ENCODE data around the gene DCP2. TPM values are rescaled to one million over a fixed set of nuclear protein-coding genes. Genes with fewer than 3 reads are reported as not detected.

DCP2 gene
- polyA plus RNA-seq, 1 donor from 2014 or later: 26.2 TPM

DNA sequence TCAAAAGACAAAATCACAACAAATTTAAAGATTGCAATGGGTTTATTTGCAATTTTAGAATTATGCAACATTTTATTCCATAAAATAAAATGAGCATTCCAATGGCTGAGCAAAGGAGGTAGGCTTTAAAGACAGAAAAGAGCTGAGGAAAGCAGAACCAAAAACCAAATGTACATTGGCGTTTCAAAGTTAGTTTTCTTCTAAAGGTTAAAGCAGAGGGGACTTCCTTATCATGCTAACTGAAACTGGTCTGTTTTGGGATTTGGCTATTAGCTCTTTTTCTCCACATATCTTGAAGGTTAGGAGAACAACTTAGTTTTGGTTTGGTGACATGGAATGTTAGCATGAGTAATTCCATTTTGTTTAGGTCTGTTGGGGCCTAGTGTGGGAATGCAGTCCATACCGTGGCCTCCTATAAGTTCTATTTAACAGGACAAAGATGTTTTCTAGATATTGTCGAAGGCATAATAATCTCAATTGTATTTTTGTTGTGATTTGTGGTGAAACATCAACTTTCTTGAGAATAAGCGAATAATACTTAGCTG is 20.3 kb downstream of the DCP2 start:
- no peaks in the 10 kb centered on the region for H3K36me3 ChIP-seq (ENCODE audit: insufficient read depth, low read length)
- no peak overlapping the region for H3K4me2 ChIP-seq (ENCODE audit: low read length)
- no peaks in the 10 kb centered on the region for H3K27me3 ChIP-seq (ENCODE audit: insufficient read depth, low read depth, low read length)
- no peak overlapping the region for H2AFZ ChIP-seq (ENCODE audit: low read depth, low read length)
- no peak overlapping the region for H3K27ac ChIP-seq (ENCODE audit: low read length)
- H3K79me2 ChIP-seq (replicated peaks; ENCODE audit: insufficient read depth, low read length): peaks cover 19% of the 10 kb centered on the region
- H3K9me2 ChIP-seq (ENCODE audit: insufficient read depth, low read length): no peaks in the 10 kb centered on the region
- no peak overlapping the region for H3K4me3 ChIP-seq (ENCODE audit: low read length)
- TF ChIP-seq SMC3 (conservative IDR thresholded peaks at IDR 0.05; ENCODE audit: poor library complexity) (no peak), TAF1 (IDR thresholded peaks at IDR 0.05; ENCODE audit: low read depth) (no peak), POLR2AphosphoS5 (IDR thresholded peaks at IDR 0.05) (no peak), RAD21 (conservative IDR thresholded peaks at IDR 0.05) (no peak), EZH2 (IDR thresholded peaks at IDR 0.05; ENCODE audit: borderline replicate concordance, insufficient read depth, low read length, poor library complexity, severe bottlenecking) (no peak), EP300 (conservative IDR thresholded peaks at IDR 0.05; ENCODE audit: poor library complexity, severe bottlenecking) (no peak), MXI1 (conservative IDR thresholded peaks at IDR 0.05; ENCODE audit: poor library complexity, severe bottlenecking) (no peak)
- TF ChIP-seq, protein P1, sequence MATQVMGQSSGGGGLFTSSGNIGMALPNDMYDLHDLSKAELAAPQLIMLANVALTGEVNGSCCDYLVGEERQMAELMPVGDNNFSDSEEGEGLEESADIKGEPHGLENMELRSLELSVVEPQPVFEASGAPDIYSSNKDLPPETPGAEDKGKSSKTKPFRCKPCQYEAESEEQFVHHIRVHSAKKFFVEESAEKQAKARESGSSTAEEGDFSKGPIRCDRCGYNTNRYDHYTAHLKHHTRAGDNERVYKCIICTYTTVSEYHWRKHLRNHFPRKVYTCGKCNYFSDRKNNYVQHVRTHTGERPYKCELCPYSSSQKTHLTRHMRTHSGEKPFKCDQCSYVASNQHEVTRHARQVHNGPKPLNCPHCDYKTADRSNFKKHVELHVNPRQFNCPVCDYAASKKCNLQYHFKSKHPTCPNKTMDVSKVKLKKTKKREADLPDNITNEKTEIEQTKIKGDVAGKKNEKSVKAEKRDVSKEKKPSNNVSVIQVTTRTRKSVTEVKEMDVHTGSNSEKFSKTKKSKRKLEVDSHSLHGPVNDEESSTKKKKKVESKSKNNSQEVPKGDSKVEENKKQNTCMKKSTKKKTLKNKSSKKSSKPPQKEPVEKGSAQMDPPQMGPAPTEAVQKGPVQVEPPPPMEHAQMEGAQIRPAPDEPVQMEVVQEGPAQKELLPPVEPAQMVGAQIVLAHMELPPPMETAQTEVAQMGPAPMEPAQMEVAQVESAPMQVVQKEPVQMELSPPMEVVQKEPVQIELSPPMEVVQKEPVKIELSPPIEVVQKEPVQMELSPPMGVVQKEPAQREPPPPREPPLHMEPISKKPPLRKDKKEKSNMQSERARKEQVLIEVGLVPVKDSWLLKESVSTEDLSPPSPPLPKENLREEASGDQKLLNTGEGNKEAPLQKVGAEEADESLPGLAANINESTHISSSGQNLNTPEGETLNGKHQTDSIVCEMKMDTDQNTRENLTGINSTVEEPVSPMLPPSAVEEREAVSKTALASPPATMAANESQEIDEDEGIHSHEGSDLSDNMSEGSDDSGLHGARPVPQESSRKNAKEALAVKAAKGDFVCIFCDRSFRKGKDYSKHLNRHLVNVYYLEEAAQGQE (IDR thresholded peaks at IDR 0.05; ENCODE audit: borderline replicate concordance): no peak
- TF ChIP-seq, protein P2, sequence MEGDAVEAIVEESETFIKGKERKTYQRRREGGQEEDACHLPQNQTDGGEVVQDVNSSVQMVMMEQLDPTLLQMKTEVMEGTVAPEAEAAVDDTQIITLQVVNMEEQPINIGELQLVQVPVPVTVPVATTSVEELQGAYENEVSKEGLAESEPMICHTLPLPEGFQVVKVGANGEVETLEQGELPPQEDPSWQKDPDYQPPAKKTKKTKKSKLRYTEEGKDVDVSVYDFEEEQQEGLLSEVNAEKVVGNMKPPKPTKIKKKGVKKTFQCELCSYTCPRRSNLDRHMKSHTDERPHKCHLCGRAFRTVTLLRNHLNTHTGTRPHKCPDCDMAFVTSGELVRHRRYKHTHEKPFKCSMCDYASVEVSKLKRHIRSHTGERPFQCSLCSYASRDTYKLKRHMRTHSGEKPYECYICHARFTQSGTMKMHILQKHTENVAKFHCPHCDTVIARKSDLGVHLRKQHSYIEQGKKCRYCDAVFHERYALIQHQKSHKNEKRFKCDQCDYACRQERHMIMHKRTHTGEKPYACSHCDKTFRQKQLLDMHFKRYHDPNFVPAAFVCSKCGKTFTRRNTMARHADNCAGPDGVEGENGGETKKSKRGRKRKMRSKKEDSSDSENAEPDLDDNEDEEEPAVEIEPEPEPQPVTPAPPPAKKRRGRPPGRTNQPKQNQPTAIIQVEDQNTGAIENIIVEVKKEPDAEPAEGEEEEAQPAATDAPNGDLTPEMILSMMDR (IDR thresholded peaks at IDR 0.05; ENCODE audit: poor library complexity, severe bottlenecking): no peak
- no peaks in the 10 kb centered on the region for H4K20me1 ChIP-seq (ENCODE audit: insufficient read depth)
- no peaks in the 10 kb centered on the region for H3F3A ChIP-seq (ENCODE audit: insufficient read depth, low read length, poor library complexity, severe bottlenecking)
- H3K9ac ChIP-seq (ENCODE audit: low read length): no peak overlapping the region
- no peaks in the 10 kb centered on the region for H3K9me3 ChIP-seq (ENCODE audit: low read length)

DNA sequence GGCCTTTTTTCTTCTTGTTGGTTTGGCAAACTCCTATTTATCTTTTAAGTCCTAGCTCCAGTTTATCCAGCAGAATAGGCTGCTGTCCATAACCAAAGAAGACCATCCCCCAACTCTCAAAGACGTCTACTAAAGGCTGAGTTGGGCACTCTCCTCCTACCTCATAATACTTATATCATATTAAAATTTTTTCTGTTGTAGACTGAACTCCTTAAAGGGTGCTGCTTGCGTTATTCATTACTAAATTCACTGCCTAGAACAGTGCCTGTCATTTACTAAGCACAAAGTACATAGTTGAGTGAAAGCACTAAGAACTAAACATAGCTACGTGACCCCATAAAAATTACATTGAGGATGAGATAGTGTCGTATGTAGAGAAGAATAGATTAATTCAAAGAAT is 21.7 kb downstream of the DCP2 start:
- Histone ChIP-seq H3K79me2 (replicated peaks; ENCODE audit: insufficient read depth, low read length) (peaks cover 18% of the 10 kb centered on the region), H3K4me2 (ENCODE audit: low read length) (no peak overlapping the region), H3K9ac (ENCODE audit: low read length) (no peak overlapping the region), H3F3A (ENCODE audit: insufficient read depth, low read length, poor library complexity, severe bottlenecking) (no peaks in the 10 kb centered on the region), H2AFZ (ENCODE audit: low read depth, low read length) (no peak overlapping the region), H3K27me3 (ENCODE audit: insufficient read depth, low read depth, low read length) (no peaks in the 10 kb centered on the region), H3K9me2 (ENCODE audit: insufficient read depth, low read length) (no peaks in the 10 kb centered on the region), H3K4me3 (ENCODE audit: low read length) (no peak overlapping the region), H3K36me3 (ENCODE audit: insufficient read depth, low read length) (peaks cover 5% of the 10 kb centered on the region), H4K20me1 (ENCODE audit: insufficient read depth) (no peaks in the 10 kb centered on the region), H3K27ac (ENCODE audit: low read length) (no peak overlapping the region), H3K9me3 (ENCODE audit: low read length) (no peaks in the 10 kb centered on the region)
- no peak for TF ChIP-seq TAF1 (IDR thresholded peaks at IDR 0.05; ENCODE audit: low read depth)
- no peak for TF ChIP-seq EZH2 (IDR thresholded peaks at IDR 0.05; ENCODE audit: borderline replicate concordance, insufficient read depth, low read length, poor library complexity, severe bottlenecking)
- no peak for TF ChIP-seq SMC3 (conservative IDR thresholded peaks at IDR 0.05; ENCODE audit: poor library complexity)
- no peak for TF ChIP-seq MXI1 (conservative IDR thresholded peaks at IDR 0.05; ENCODE audit: poor library complexity, severe bottlenecking)
- TF ChIP-seq EP300 (conservative IDR thresholded peaks at IDR 0.05; ENCODE audit: poor library complexity, severe bottlenecking): no peak
- TF ChIP-seq POLR2AphosphoS5 (IDR thresholded peaks at IDR 0.05): no peak
- TF ChIP-seq, protein P2 (IDR thresholded peaks at IDR 0.05; ENCODE audit: poor library complexity, severe bottlenecking): no peak
- TF ChIP-seq, protein P1 (IDR thresholded peaks at IDR 0.05; ENCODE audit: borderline replicate concordance): no peak
- no peak for TF ChIP-seq RAD21 (conservative IDR thresholded peaks at IDR 0.05)

All from neural cell (in vitro differentiated cells).